ENCODE measurements around the gene NR4A3.

The NR4A3 gene

GRCh38 chr9:99801775-99802174, 19.9 kb upstream of the NR4A3 start:
- no peaks in the 10 kb centered on the region for H3K4me1 Mint-ChIP-seq
- DNase-seq: no peak
- no peaks in the 10 kb centered on the region for H3K9me3 Mint-ChIP-seq
- H3K4me3 Mint-ChIP-seq: no peak overlapping the region
- H3K27ac Mint-ChIP-seq: no peak overlapping the region
- peaks cover 22% of the 10 kb centered on the region for H3K36me3 Mint-ChIP-seq (ENCODE audit: low read depth)
- no peak for TF ChIP-seq CTCF (IDR thresholded peaks at IDR 0.05)
- peaks cover 4% of the 10 kb centered on the region for H3K27me3 Mint-ChIP-seq (ENCODE audit: low read depth, poor library complexity)

- H3K27me3 Mint-ChIP-seq (ENCODE audit: low read depth, poor library complexity): peaks cover 4% of the 10 kb centered on the region
- peaks cover 3% of the 10 kb centered on the region for H3K4me1 Mint-ChIP-seq
- no peaks in the 10 kb centered on the region for H3K9me3 Mint-ChIP-seq
- peaks cover 21% of the 10 kb centered on the region for H3K36me3 Mint-ChIP-seq (ENCODE audit: low read depth)
- H3K4me3 Mint-ChIP-seq: no peak overlapping the region
- no peak overlapping the region for H3K27ac Mint-ChIP-seq
- no peak for TF ChIP-seq CTCF (IDR thresholded peaks at IDR 0.05)
- DNase-seq: no peak
Observed at GRCh38 chr9:99803694-99804093, 18.0 kb upstream of the NR4A3 start.

- peak; percentile 60 for DNase-seq
- H3K9me3 Mint-ChIP-seq: no peaks in the 10 kb centered on the region
- no peak overlapping the region for H3K27ac Mint-ChIP-seq
- no peak overlapping the region for H3K4me3 Mint-ChIP-seq
- TF ChIP-seq CTCF (IDR thresholded peaks at IDR 0.05): peak; percentile 83
- no peaks in the 10 kb centered on the region for H3K27me3 Mint-ChIP-seq (ENCODE audit: low read depth, poor library complexity)
- H3K36me3 Mint-ChIP-seq (ENCODE audit: low read depth): peaks cover 31% of the 10 kb centered on the region
- H3K4me1 Mint-ChIP-seq: peaks cover 18% of the 10 kb centered on the region
Observed at GRCh38 chr9:99807276-99807852, 14.3 kb upstream of the NR4A3 start.

GRCh38 chr9:99807956-99808355, 13.7 kb upstream of the NR4A3 start:
- Mint-ChIP-seq H3K27ac (no peak overlapping the region), H3K4me3 (no peak overlapping the region)
- no peak for TF ChIP-seq CTCF (IDR thresholded peaks at IDR 0.05)

GRCh38 chr9:99808454-99808853, 13.2 kb upstream of the NR4A3 start:
- Mint-ChIP-seq H3K4me3 (no peak overlapping the region), H3K27me3 (ENCODE audit: low read depth, poor library complexity) (no peaks in the 10 kb centered on the region), H3K4me1 (peaks cover 18% of the 10 kb centered on the region), H3K9me3 (no peaks in the 10 kb centered on the region), H3K36me3 (ENCODE audit: low read depth) (peaks cover 31% of the 10 kb centered on the region), H3K27ac (no peak overlapping the region)
- DNase-seq: no peak
- TF ChIP-seq CTCF (IDR thresholded peaks at IDR 0.05): no peak

More at GRCh38 chr9:99807956-99808355, 13.7 kb upstream of the NR4A3 start:
- Mint-ChIP-seq H3K36me3 (ENCODE audit: low read depth) (peaks cover 31% of the 10 kb centered on the region), H3K27me3 (ENCODE audit: low read depth, poor library complexity) (no peaks in the 10 kb centered on the region), H3K4me1 (peaks cover 18% of the 10 kb centered on the region), H3K9me3 (no peaks in the 10 kb centered on the region)
- no peak for DNase-seq

- no peak overlapping the region for H3K4me3 Mint-ChIP-seq
- no peak for TF ChIP-seq CTCF (IDR thresholded peaks at IDR 0.05)
Observed at GRCh38 chr9:99809586-99810319, 11.9 kb upstream of the NR4A3 start.

More at GRCh38 chr9:99809586-99810319, 11.9 kb upstream of the NR4A3 start:
- H3K9me3 Mint-ChIP-seq: no peaks in the 10 kb centered on the region
- no peaks in the 10 kb centered on the region for H3K27me3 Mint-ChIP-seq (ENCODE audit: low read depth, poor library complexity)
- H3K4me1 Mint-ChIP-seq: peaks cover 18% of the 10 kb centered on the region
- H3K27ac Mint-ChIP-seq: no peak overlapping the region
- peaks cover 23% of the 10 kb centered on the region for H3K36me3 Mint-ChIP-seq (ENCODE audit: low read depth)
- DNase-seq: no peak

All from nephron progenitor cell (in vitro differentiated cells).